ENCODE measurements around the gene DMBT1.

DMBT1 gene

DNA sequence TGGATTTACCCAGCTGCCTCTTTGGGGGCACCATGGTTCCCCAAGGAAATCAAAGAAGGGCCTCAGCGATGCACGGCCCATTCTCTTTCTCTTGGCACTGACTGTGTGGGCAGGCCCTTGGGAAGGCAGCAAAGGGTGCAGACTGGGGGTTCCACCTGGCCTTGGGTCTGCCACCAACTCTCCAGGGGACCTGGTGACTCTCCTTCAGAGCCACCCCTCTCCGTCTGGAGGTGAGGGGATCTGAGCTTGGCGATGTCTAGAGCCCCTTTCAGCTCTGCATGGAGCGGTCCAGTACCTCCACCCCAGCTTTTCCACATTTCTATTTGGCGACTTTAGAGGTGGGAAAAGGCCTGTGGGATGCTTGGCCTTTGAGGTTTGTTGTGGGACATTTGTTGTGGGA lies 70.0 kb downstream of the DMBT1 start:
- TF ChIP-seq, protein P1, sequence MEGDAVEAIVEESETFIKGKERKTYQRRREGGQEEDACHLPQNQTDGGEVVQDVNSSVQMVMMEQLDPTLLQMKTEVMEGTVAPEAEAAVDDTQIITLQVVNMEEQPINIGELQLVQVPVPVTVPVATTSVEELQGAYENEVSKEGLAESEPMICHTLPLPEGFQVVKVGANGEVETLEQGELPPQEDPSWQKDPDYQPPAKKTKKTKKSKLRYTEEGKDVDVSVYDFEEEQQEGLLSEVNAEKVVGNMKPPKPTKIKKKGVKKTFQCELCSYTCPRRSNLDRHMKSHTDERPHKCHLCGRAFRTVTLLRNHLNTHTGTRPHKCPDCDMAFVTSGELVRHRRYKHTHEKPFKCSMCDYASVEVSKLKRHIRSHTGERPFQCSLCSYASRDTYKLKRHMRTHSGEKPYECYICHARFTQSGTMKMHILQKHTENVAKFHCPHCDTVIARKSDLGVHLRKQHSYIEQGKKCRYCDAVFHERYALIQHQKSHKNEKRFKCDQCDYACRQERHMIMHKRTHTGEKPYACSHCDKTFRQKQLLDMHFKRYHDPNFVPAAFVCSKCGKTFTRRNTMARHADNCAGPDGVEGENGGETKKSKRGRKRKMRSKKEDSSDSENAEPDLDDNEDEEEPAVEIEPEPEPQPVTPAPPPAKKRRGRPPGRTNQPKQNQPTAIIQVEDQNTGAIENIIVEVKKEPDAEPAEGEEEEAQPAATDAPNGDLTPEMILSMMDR (IDR thresholded peaks at IDR 0.05; ENCODE audit: low read depth, low read length, missing control alignments), result no peak
- no peak for DNase-seq (ENCODE audit: low read depth)
- H3K4me3 ChIP-seq (ENCODE audit: low read depth, low read length), result no peak overlapping the region

DNA sequence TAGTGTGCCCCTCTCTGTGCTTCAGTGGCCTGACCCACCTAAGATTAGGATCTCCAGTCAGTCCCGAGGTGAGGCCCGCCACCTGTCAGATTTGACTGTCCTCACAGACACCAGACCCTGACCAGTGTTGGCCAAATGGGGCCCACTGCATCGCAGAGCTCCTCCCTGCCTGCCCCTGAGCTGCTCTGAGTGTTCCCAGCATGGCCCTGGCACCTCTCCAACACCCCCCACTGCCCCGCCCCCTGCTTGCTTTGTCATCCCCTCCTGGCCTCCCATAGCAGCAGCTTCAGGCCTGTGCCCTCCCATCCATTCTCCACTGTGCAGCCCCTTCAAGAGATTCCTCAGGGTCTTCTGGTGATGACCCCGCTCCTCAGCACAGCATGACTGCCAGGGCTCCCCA lies 71.5 kb downstream of the DMBT1 start:
- no peak overlapping the region for H3K4me3 ChIP-seq (ENCODE audit: low read depth, low read length)
- TF ChIP-seq, protein P1 (IDR thresholded peaks at IDR 0.05; ENCODE audit: low read depth, low read length, missing control alignments), result no peak
- no peak for DNase-seq (ENCODE audit: low read depth)

DNA sequence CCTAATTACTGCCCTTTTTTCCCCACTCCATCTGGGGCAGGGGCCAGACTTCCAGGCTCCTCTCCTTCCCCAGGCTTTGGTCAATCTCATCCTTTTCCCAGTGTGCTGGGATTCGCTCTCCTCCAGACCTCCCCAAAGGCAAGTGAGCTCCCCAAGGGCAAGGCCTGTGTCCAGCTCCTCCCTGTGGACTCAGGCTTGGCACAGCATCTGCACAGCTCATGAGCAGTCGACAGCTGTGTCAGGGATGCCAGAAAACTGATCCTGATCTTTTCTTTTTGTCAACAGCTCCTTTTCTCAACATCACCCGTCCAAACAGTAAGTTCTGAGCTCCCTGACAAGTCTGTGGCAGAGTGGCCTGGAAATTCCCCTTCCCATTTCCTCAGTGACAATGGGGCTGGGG lies 72.0 kb downstream of the DMBT1 start:
- DNase-seq (ENCODE audit: low read depth), result no peak
- TF ChIP-seq, protein P1 (IDR thresholded peaks at IDR 0.05; ENCODE audit: low read depth, low read length, missing control alignments), result no peak
- no peak overlapping the region for H3K4me3 ChIP-seq (ENCODE audit: low read depth, low read length)

DNA sequence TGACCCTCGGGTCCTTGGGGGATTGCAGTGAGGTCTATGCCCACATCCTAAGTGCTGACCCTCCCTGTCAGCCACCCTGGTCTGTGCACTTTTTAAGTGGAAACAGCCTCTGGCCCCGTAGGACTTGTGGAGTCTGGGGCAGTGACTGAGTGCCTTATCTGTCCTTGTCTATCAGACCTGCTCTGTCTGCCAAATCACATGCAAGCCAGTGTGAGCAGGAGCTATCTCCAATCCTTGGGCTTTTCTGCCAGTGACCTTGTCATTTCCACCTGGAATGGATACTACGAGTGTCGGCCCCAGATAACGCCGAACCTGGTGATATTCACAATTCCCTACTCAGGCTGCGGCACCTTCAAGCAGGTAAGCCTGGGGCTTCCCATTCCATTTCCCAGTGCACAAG lies 76.4 kb downstream of the DMBT1 start:
- DNase-seq (ENCODE audit: low read depth), result no peak
- TF ChIP-seq, protein P1 (IDR thresholded peaks at IDR 0.05; ENCODE audit: low read depth, low read length, missing control alignments), result no peak
- no peak overlapping the region for H3K4me3 ChIP-seq (ENCODE audit: low read depth, low read length)

DNA sequence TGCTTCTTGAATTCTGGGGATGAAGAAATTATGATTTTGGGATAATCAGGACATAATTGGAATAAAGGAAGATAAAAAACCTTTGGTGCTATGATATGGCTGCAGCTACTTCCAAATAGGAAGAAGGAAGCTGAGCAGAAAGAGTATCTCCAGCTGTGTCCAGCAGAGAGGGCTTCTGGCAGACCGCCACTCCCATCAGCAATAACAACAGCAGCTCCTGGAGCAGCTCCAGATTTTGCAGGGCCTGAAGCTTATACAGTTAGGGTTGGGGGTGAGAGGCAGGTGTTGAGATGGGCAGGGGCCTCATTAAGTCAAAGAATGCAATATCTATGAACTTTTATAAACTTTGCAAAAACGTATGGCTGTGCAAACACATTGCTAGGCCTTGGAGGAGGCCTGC lies 76.8 kb downstream of the DMBT1 start:
- TF ChIP-seq, protein P1 (IDR thresholded peaks at IDR 0.05; ENCODE audit: low read depth, low read length, missing control alignments), result no peak
- no peak overlapping the region for H3K4me3 ChIP-seq (ENCODE audit: low read depth, low read length)
- no peak for DNase-seq (ENCODE audit: low read depth)

DNA sequence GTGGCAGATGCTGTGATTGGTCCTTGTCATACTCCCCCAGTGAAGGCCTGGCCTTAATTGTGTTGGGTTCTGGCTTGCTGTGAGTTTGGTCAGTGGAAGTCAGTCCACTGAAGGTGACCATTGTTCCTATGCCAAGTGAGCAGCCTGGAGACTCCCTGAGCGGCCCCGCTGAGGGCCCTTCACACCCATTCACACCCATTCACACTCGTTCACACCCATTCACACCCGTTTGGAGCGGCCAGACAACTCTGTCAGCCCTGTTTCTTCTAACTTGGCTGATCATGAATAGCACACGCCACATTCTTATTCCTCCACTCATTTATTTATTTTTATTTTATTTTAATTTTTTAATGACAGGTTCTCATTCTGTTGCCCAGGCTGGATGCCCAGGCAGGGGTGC lies 77.6 kb downstream of the DMBT1 start:
- TF ChIP-seq, protein P1 (IDR thresholded peaks at IDR 0.05; ENCODE audit: low read depth, low read length, missing control alignments), result no peak
- no peak overlapping the region for H3K4me3 ChIP-seq (ENCODE audit: low read depth, low read length)
- no peak for DNase-seq (ENCODE audit: low read depth)

DNA sequence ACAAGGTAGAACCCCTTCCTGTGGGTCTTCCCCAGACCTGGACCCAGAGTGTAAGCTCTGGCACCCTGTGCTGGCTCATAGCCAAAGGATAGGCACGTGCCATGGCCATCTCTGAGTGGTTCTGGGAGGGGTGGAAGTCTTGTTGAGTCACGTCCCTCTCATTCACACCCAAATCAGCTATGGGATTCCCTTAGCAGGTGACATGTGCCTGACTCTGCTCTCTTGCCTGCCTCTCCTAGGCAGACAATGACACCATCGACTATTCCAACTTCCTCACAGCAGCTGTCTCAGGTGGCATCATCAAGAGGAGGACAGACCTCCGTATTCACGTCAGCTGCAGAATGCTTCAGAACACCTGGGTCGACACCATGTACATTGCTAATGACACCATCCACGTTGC lies 79.2 kb downstream of the DMBT1 start:
- no peak overlapping the region for H3K4me3 ChIP-seq (ENCODE audit: low read depth, low read length)
- TF ChIP-seq, protein P1 (IDR thresholded peaks at IDR 0.05; ENCODE audit: low read depth, low read length, missing control alignments), result no peak
- no peak for DNase-seq (ENCODE audit: low read depth)
